ENCODE data around the gene APOL1. TPM values are rescaled to one million over a fixed set of nuclear protein-coding genes. Genes with fewer than 3 reads are reported as not detected.
"Not testable (repeated sequence)": the region's sequence is repeated elsewhere in the genome, so short reads cannot be mapped to it uniquely, and the experiment has no call there.

APOL1 gene, protein sequence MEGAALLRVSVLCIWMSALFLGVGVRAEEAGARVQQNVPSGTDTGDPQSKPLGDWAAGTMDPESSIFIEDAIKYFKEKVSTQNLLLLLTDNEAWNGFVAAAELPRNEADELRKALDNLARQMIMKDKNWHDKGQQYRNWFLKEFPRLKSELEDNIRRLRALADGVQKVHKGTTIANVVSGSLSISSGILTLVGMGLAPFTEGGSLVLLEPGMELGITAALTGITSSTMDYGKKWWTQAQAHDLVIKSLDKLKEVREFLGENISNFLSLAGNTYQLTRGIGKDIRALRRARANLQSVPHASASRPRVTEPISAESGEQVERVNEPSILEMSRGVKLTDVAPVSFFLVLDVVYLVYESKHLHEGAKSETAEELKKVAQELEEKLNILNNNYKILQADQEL
- 99.8 TPM for total RNA-seq

DNA sequence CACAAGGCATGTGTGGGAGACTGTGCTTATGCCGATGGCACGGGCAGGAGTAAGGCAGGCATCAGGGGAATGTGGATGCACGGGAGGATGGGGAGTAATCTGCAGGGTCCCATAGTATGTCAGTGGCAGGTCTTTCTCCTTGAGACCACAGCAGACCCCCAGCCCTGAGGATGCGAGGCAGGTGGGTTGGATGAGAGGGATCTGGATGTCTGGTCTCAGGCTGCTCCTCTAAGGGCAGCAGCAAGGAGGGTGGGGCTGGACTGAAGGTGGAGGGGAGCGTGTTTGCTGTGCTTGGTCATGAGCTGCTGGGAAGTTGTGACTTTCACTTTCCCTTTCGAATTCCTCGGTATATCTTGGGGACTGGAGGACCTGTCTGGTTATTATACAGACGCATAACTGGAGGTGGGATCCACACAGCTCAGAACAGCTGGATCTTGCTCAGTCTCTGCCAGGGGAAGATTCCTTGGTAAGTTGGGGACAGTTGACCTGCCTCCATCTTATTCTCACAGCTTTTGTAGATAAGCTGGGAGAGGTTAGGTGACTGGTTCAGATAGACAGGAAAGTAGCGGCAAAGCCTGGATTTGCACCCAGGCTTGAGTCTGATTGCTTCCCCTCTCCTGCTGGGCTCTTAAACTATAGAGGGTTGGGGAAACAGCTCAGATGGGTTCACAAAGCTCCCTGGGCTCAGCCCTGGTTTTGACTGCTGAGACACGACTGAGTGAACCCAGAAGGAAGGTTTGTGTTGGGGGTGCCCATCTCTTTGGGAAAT is at the start of gene APOL1:
TSS of gene APOL1 (plus strand) at position 380 of the 769 bp plus-strand sequence. CDS start 1,823 bp downstream, outside the sequence.
- ATAC-seq (peak; percentile 87), DNase-seq (ENCODE audit: low spot score) (no peak)

DNA sequence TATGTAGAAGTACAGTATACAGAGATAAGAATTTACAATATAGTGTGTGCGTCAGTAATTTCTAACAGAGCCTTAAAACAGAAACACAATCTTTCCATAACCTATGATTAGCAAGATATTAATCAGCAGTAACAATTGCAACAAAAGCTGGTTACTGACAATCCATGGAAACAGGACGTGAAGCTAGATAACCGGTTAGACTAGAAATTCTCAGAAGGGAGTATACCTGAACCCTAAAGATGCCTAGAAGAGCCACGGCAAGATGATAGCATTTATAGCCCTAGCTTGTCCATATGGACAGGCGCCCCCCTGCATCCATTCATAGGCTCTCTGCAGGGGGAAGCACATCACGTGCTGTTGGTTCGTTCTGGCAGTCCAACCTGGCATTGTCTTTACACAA is 49.5 kb upstream of the APOL1 start:
- not testable (repeated sequence) for ATAC-seq; DNase-seq (ENCODE audit: low spot score)

DNA sequence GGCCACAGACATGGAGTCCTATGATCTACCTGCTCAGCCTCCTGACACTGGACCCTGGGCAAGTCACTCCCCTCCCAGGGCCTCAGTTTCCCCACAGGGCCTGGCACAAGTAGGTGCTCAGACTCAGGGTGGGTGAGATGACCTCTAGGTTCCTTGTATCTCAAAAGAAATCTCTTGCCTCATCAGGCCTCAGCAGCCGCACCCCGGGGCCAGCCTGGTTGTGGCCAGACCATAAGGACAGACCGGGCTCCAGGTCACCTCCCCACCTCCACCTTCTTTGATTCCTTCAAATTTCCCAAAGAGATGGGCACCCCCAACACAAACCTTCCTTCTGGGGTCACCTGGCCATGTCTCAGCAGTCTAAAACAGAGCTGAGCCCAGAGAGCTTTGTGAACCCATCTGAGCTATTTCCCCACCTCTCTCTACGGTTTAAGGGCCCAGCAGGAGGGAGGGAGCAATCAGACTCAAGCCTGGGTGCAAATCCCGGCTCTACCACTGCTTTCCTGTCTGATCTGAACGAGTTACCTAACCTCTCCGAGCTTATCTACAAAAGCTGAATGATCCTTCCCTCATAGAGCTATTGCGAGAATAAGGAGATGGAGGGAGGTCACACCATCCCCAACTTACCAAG is 48.8 kb upstream of the APOL1 start:
- no peak for DNase-seq (ENCODE audit: low spot score)
- ATAC-seq: no peak

DNA sequence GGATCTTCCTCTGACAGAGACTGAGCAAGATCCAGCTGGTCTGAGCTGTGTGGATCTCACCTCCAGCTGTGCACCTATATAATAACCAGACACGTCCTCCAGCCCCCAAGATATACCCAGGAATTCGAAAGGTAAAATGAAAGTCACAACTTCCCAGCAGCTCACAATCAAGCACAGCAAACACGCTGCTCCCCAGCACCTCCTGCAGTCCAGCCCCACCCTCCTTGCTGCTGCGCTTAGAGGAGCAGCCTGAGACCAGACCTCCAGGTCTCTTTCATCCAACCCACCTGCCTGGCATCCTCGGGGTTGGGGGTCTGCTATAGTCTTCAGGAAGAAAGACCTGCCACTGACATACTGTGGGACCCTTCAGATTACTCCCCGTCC is 48.3 kb upstream of the APOL1 start:
- no peak for ATAC-seq
- no peak for DNase-seq (ENCODE audit: low spot score)

DNA sequence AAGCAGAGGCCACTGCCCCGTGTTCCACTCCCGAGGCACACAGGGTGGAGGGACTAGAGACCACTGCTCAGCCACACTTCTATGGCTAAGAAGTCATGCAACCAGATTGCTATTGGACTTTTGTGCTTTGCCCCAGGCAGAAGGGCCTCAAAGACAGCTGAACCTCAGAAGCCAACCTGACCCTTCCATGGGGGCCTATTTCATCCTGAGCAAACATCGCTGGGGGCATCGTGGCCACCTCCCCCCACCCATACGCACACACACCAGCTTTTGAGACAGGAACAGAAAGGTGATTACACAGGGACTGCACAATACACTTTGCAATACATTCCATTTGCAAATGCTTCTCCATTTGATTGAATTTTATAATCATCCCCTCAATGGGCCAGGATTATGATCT is 47.4 kb upstream of the APOL1 start:
- DNase-seq (ENCODE audit: low spot score); ATAC-seq: not testable (repeated sequence)

DNA sequence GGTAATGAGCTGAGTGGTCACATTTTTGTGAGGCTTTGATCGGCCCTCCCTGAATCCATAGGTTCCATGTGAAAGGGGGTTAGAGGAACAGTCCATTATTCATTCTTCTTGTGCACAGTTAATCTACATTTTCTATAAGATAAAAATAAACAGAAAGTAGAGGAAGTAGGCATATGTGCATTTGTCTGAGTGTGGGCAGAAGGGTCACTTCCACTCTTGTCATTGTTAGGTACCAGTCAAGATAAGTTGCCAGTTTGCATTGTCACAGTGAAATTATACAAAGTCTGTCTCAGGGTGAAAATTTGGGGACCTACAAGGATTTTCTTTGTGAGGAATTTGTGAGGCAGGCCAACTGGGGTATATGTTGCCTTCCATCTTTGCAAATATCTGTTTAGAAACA is 46.7 kb upstream of the APOL1 start:
- ATAC-seq (no peak), DNase-seq (ENCODE audit: low spot score) (no peak)

DNA sequence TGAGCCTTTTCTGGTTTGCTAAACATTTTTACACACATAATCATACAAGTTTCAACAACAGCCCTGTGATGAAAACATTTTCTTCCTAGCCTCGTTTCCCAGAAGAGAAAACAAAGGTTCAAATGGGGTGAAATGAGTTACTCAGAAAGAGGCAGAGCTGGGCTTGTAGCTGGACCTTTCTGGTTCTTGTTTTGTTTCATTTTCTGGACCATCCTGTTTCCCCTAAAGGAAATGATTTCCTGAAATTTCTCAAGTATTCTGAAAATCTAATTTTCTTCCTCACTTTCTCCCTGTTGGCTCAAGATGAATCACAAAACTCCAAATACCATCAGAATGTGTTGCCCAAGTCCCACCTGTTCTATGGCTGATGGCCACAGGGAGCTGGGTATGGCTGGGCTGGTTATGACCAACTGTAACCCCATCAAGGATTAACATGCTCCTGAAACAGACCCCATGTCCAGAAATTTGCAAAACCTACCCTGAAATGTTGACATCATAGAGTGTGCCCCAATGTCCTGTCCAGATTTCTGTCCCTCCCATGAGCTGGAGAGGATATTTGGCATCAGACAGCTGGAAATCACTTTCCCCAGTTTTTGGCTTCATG is 44.7 kb upstream of the APOL1 start:
- DNase-seq (ENCODE audit: low spot score) (no peak), ATAC-seq (no peak)

DNA sequence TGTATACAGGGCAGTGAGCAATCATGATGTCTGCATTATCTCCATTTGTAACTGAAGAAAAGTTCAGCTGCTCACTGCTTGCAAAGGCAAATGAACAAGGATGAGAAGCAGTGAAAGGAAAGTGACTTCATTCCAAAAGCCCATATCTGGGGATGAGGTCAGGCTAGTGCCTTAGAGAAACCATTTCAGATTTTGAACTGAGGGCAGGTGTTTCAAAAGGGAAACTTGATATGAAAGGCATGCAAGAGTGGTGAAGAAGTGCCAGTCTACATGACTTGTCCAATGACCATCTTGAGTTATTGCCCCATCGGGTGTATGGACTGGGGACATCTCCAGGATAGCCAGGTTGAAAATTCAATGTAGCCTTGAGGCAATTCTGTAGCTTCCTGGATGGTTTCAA is 44.0 kb upstream of the APOL1 start:
- DNase-seq (ENCODE audit: low spot score): no peak
- ATAC-seq: no peak

DNA sequence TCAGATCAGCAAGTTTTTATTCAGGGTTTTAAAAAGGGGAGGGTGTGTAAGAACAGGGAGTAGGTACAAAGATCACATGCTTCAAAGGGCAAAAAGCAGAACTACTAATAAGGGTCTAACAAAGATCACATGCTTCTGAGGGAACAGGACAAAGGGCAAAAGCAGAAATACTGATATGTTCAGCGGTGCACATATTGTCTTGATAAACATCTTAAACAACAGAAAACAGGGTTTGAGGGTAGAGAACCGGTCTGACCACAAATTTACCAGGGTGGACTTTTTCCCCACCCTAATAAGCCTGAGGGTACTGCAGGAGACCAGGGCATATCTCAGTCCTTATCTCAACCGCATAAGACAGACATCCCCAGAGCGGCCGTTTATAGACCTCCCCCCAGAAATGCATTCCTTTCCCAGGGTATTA is 43.4 kb upstream of the APOL1 start:
- DNase-seq (ENCODE audit: low spot score): not testable (repeated sequence)

DNA sequence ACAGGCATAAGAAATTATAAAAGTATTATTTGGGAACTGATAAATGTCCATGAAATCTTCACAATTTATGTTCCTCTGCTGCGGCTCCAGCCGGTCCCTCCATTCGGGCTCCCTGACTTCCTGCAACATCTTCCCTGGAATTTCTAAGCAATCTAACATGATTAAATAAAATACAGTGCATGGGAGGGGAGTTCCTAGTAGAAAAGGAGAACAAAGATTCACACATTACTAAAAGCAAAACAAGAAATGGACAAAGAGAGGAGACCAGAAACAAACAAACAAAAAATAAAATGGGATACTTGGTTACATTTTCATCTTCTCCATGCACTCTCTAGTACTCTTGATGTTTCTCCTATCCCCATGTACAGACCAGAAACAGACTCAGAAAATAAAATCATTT is 42.7 kb upstream of the APOL1 start:
- no peak for DNase-seq (ENCODE audit: low spot score)
- ATAC-seq: no peak

More for the DNA sequence above, 43.4 kb upstream of the APOL1 start:
- not testable (repeated sequence) for ATAC-seq

DNA sequence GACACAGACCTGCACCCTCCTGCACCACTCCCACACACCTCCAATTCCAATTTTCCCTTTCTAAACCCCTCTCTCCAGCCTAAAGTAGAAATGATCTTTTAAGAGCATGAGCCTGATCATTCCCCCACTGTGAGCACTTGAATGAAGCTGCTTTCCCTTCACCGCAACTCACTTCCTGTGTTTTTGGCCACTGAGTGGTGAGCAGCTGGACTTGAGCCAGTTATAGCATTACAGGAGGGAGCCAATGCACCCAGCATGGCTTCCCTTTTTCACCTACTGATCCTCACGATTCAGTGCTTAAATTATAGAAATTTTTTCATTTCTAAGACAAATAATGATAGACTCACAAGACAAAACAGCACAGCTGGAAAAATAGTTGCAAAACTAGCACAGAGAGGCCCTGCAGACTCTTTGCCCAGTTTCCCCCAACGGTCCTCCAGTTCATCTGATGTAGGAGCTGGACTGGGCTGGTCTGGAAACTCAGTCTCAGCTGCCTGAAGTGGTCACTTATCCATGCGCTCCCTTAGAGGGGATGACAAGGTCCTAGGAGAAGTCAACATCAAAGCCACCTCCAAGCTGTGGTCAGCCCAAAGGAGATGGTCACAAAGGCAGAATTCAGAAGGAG is 41.6 kb upstream of the APOL1 start:
- DNase-seq (ENCODE audit: low spot score) (no peak), ATAC-seq (peak; percentile 50)

DNA sequence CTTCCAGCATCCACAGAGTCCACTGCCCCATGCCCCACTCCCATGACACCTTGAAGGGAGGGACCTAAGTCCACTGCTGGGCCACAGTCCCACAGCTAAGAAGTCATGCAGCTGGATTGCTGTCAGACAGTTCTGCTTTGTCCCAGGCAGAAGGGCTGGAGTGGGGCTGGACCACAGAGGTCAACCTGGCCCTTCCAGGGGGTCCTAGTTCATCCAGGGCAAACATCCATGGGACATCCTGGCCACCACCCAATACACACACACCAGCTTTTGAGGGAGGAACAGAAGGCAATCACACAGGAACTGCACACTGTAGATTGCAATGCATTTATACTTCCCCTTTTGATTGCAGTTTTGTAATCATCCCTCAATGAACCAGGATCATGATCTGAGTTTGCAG is 40.0 kb upstream of the APOL1 start:
- peak; percentile 47 for ATAC-seq
- no peak for DNase-seq (ENCODE audit: low spot score)

DNA sequence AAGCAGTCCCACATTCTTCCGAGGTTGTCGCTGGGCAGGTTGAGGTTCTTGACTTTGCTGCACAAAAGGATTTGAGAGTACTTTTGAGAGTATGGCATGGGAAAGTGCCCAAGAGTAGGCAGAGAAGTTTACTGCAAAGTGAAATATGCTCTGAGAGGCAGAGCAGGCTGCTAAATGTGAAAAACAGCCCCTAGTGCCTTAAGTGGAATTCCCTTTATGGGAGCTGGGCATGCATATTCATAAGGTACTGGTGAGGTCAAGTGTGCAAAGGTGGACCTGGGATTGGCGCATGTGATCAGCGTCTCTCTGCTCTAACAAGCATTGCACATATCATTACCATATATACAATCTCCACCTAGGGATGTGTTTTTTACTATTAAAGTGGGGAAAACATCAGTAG is 39.3 kb upstream of the APOL1 start:
- ATAC-seq (no peak), DNase-seq (ENCODE audit: low spot score) (no peak)

DNA sequence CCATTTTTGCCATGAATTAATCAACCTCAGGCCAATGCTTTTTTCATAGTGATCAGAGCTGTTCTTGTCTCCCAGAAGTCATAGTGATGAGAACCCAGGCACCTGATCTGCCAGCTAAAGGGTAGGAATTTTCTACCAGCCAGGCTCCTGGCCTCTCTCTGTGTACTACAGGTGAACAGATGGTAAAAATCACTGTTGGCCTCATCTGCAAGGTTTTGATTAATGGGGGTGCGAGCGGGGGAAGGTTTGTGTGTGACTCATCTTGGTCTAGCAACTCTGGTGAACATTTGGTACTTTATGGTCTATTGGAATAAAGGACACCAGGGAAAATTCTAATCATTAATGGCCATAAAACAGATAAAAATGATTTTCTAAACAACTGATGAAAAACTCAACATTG is 37.0 kb upstream of the APOL1 start:
- no peak for ATAC-seq
- no peak for DNase-seq (ENCODE audit: low spot score)

DNA sequence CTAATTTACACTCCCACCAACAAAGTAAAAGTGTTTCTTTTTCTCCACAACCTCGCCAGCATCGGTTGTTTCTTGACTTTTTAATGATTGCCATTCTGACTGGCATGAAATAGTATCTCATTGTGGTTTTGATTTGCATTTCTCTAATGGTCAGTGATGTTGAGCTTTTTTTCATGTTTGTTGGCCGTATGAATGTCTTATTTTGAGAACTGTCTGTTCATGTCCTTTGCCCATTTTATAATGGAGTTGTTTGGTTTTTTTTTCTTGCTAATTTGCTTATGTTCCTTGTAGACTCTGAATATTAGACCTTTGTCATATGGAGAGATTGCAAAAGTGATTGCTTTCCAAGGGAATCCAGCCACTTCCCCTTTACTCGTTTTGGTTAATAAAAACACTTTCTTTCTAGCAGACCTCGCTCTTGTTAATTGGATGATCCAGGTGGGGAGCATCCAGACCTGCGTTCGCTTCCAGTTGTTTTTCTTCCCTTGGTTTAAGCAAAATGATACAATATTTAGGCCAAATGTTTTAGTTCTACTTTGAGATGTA is 34.2 kb upstream of the APOL1 start:
- no peak for ATAC-seq

DNA sequence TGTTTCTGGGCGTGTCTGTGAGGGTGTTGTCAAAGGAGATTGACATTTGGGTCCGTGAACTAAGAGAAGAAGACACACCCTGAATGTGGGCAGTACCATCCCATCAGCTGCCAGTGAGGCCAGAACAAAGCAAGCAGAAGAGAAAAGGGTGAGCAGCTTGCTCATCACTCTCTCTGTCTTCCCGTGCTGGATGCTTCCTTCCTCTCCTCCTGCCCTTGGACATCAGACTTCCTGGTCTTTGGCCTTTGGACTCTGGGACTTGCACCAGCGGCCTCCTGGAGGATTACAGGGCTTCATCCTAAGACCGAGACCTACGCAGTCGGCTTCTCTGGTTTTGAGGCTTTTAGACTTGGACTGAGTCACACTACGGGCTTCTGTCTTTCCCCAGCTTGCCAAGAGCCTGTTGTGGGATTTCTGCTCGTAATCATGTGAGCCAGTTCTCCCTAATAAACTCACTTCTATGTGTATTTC is 32.4 kb upstream of the APOL1 start:
- ATAC-seq (peak; percentile 12), DNase-seq (ENCODE audit: low spot score) (no peak)

More for the DNA sequence above, 34.2 kb upstream of the APOL1 start:
- DNase-seq (ENCODE audit: low spot score): no peak

DNA sequence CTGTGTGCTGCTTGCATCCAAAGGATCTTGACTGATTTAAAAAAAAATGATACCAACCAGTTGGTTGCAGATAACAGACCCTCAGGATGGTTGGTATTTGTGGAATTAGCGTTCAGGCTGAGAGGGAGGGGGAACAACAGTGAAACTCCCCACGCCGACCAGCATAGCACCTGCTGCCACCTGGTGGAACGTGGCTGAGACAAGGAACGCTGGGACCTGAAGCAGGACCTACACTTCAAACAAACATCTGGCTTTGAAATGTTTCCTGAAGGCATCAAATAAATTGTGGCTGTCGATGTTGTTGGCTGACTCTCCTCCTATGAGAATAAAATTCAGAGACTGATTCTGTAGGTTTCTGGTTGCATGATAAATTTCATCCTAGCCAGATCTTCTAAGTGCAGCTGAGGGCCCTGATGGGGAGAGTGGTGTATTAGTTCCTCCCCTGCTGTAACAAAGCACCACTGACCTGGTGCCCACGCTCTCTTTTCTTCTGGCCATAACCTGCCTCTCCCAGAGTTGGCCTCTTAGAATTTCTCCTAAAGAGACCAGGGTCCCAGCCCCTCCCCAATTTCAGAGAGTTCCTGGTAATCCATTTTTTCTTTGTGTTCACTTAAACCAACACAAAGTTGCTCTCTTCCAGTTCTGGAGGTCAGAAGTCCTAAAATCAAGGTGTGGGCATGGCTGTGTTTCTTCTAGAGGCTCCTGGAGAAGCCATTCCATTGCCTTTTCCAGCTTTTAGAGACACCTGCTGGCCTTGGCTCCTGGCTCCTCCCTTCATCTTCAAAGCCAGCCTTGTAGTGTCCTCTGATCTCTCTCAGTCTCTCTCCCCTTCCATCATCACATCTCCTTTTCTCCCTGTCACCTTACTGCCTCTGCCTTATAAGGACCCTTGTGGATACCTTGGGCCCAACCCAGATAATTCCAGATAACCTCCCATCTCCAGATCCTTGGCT is 30.9 kb upstream of the APOL1 start:
- DNase-seq (ENCODE audit: low spot score): no peak
- ATAC-seq: peak; percentile 91

DNA sequence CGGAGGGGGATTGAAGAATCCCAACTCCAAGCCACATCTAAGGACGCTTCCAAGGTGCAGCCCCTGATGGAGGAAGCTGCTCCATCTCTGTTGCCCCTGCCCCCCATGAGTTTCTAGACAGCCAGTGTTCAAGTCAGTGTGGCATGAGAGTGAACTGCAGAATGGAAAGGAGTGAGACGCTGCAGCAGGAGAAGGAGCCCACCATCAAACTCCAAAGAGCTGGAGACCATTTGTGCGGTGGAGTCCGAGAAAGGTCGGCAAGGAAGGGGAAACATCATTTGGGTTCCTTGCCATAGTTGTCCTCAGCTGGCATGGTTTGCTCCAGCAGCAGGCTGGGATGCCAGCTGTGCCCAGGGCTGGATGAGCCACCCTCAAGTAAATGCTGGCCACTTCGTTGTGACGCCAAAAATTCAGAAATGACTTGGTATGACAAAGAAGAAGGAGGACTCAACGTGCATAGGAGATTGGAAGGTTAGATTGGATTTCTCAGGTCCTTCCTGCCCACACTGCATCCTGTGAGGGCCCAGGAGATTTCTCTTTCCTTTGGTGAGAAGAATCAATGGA is 30.0 kb upstream of the APOL1 start:
- ATAC-seq: no peak
- DNase-seq (ENCODE audit: low spot score): no peak

DNA sequence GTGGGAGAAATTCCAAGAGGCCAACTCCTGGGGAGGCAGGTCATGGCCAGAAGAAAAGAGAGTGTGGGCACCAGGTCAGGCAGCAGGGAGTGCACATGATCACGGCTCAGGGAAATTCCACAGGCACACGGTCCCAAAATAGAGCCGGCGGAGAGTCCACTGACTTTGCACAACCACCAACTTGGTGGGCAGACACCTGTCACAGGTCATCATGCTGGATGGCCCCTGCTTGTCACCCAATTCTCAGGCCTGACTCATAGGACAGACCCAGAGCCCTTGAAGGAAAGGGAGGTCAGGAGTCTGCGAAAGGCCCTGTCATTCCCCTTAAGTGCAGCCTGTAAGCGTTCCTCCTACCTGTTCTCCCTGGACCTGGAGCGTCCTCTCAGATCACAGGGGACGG is 29.4 kb upstream of the APOL1 start:
- DNase-seq (ENCODE audit: low spot score): no peak
- ATAC-seq: no peak

Data from left lobe of liver (tissue), 2 donors.